ENCODE data around the gene TMCO4.

The TMCO4 gene

DNA sequence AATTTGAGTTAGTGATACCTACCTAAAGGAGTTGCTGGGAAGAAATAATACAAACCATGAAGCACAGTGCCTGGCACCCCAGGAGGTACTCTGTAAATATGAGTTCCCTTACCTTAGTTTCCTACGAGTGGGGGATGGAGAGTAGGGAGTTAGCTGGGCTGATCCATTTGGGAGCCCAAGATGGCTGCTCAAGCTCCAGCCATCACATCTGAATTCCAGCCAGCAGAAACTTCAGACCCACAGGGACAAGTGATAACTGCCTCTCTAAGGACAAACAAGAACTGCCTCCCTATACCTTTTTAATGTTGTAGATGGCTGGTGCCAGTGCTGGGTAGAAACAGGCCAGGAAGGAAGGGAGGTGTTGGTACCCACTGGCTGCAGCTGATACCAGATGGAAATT is 112.3 kb downstream of the TMCO4 start:
- Mint-ChIP-seq H3K36me3 (no peaks in the 10 kb centered on the region), H3K9me3 (no peaks in the 10 kb centered on the region), H3K4me1 (peaks cover 31% of the 10 kb centered on the region), H3K4me3 (no peak overlapping the region), H3K27ac (no peak overlapping the region)
- DNase-seq (ENCODE audit: low spot score in 2 of 2) (no peak), ATAC-seq (no peak)

DNA sequence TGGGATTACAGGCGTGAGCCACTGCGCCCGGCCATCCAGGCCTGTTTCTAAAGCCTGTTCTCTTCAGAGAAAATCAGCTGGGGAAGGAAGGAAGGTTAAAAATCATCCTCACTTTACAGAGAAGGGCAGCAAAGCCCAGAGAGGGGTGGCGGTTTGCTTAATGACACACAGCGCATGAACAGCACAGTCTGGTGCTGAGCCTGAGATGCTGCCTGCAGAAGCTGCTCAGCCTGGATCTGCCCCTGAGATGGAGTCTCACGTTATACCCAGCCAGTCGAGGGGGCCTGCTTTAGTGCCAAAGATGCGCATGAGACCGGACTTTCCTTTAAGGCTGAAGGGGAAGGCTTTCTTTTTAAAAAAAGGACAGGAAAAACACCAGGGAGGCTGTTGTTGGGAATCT is 113.7 kb downstream of the TMCO4 start:
- Mint-ChIP-seq H3K4me1 (peaks cover 31% of the 10 kb centered on the region), H3K4me3 (no peak overlapping the region), H3K36me3 (no peaks in the 10 kb centered on the region), H3K27ac (no peak overlapping the region), H3K9me3 (no peaks in the 10 kb centered on the region)
- DNase-seq (ENCODE audit: low spot score in 2 of 2) (no peak), ATAC-seq (no peak)

DNA sequence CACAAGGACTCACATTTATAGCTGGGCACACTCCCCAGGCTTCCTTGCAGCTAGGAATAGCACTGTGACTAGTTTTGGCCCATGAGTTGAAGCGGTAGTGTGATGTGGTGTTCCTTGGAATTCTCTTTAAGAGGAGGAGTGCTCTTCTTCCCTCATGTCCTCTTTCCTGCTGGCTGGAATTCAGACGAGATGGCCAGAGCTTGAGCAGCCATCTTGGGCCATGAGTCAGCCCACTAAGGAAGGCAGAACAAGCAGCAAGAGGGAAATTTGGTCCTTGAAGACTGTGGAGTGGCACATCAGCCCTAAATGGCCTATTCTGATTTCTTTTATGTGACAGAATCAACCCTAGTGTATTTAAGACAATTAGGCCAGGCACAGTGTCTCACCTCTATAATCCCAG is 115.0 kb downstream of the TMCO4 start:
- no peak overlapping the region for H3K4me3 Mint-ChIP-seq
- H3K4me1 Mint-ChIP-seq: peaks cover 21% of the 10 kb centered on the region
- H3K27ac Mint-ChIP-seq: no peak overlapping the region
- ATAC-seq: no peak
- H3K36me3 Mint-ChIP-seq: no peaks in the 10 kb centered on the region
- H3K9me3 Mint-ChIP-seq: no peaks in the 10 kb centered on the region
- DNase-seq (ENCODE audit: low spot score in 2 of 2): no peak

DNA sequence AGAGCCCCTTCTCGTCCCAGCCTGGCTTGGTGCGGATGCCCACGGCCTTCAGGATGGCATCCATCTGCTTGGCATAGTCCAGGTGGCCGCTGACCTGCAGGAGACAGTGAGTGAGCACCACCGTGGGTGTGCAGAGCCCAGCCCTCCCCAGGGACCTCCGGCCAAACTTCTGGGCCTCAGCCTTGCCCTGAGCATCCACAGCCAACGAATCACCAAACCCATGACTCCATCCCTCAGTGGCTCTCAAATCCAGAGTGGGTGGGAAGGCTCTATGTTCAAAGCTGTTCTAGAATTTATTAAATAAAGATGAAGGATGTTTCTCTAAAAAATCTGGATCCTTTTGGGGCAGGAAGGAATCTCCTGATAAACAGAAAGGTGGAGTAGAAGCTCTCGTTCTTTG is 116.4 kb downstream of the TMCO4 start:
- H3K4me3 Mint-ChIP-seq: no peak overlapping the region
- DNase-seq (ENCODE audit: low spot score in 2 of 2) (no peak), ATAC-seq (no peak)
- no peak overlapping the region for H3K27ac Mint-ChIP-seq
- H3K9me3 Mint-ChIP-seq: no peaks in the 10 kb centered on the region
- no peaks in the 10 kb centered on the region for H3K36me3 Mint-ChIP-seq
- H3K4me1 Mint-ChIP-seq: peaks cover 9% of the 10 kb centered on the region

DNA sequence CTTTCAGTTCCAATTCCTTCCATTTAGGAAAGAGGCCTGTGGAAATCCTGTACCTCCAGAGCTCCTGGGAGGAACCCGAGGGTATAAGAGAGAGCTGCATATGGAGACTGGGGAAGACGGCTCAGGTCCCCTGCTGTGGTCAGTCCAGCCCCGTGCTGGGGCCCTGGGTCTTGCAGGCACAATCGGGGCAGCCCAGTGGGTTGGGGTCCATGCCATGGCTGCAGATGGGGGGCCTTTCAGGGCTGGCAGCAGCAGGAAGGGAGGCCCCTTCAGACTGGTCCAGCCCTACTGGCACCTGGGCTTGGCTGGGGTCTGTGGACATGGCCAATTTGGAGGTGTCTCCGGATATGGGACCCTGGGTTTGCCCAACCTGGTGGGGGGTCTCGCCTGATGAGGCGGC is 116.8 kb downstream of the TMCO4 start:
- Mint-ChIP-seq H3K4me1 (peaks cover 5% of the 10 kb centered on the region), H3K27ac (no peak overlapping the region), H3K9me3 (no peaks in the 10 kb centered on the region), H3K4me3 (no peak overlapping the region), H3K36me3 (no peaks in the 10 kb centered on the region)
- ATAC-seq (no peak), DNase-seq (ENCODE audit: low spot score in 2 of 2) (no peak)

DNA sequence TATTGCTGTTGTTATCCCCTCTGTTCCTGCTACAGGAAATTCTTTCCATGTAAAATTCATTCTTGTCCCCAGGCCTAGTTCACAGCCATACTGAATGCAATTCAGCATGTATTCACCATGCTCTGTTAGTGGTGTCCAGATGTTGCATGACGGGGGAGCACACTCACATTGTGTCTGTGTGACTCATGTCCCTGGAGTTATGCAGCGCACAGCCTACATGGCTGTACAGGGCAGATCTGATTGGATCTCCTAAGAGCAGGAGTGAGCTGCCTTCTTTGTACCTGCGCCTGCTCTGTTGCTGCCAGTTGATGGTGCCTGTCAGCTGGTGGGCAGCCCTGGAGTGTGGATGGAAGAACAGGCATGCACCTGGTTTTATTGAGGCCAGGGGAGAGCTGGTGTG is 117.5 kb downstream of the TMCO4 start:
- no peaks in the 10 kb centered on the region for H3K36me3 Mint-ChIP-seq
- DNase-seq (ENCODE audit: low spot score in 2 of 2): no peak
- H3K4me3 Mint-ChIP-seq: no peak overlapping the region
- ATAC-seq: no peak
- no peak overlapping the region for H3K27ac Mint-ChIP-seq
- H3K4me1 Mint-ChIP-seq: peaks cover under 1% of the 10 kb centered on the region
- no peaks in the 10 kb centered on the region for H3K9me3 Mint-ChIP-seq

DNA sequence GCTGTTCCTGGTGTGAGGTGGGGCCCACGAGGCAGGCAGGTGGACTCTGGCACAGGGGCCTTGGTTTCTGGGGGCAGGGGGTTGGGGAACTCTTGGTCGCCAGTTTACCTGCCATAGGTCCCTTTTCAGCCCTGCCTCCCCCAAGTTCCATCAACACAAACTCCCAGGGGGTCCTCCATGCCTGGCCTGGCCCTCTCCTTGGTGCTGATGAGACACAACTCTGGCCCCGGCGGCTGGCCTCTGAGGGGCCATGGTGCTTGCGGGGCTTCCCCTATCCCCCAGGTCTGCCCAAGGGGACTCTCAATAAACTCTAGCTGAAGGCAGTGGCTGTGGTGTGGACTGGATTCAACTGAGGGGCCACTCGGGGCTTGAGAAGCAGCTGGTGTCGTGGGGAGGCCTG is 119.1 kb downstream of the TMCO4 start:
- ATAC-seq (no peak), DNase-seq (ENCODE audit: low spot score in 2 of 2) (no peak)
- no peaks in the 10 kb centered on the region for H3K36me3 Mint-ChIP-seq
- H3K4me1 Mint-ChIP-seq: no peaks in the 10 kb centered on the region
- no peaks in the 10 kb centered on the region for H3K9me3 Mint-ChIP-seq
- no peak overlapping the region for H3K4me3 Mint-ChIP-seq
- no peak overlapping the region for H3K27ac Mint-ChIP-seq

DNA sequence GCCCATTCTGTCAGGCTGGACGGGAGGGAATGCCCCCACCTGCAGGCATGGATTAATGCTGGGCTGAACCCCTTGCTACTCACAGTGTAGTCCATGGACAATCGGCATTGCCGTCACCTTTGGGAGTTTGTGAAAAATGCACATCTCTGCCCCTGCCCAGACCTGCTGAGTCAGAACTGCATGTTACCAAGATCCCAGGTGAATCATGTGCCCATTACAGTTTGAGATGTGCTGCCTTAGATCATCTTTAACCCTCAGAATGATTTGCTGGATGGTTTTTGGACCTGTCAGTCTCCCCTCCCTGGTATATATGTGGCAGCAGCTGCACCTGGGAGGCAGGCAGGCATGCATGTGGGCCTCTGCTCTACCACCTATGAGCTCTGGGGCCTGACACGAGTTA is 120.0 kb downstream of the TMCO4 start:
- Mint-ChIP-seq H3K4me3 (no peak overlapping the region), H3K27ac (no peak overlapping the region), H3K9me3 (no peaks in the 10 kb centered on the region), H3K36me3 (no peaks in the 10 kb centered on the region), H3K4me1 (no peaks in the 10 kb centered on the region)
- no peak for DNase-seq (ENCODE audit: low spot score in 2 of 2)
- no peak for ATAC-seq

DNA sequence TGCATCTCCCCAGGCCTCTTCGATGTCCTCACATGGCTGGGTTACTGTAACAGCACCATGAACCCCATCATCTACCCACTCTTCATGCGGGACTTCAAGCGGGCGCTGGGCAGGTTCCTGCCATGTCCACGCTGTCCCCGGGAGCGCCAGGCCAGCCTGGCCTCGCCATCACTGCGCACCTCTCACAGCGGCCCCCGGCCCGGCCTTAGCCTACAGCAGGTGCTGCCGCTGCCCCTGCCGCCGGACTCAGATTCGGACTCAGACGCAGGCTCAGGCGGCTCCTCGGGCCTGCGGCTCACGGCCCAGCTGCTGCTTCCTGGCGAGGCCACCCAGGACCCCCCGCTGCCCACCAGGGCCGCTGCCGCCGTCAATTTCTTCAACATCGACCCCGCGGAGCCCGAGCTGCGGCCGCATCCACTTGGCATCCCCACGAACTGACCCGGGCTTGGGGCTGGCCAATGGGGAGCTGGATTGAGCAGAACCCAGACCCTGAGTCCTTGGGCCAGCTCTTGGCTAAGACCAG is 120.7 kb downstream of the TMCO4 start:
- no peaks in the 10 kb centered on the region for H3K36me3 Mint-ChIP-seq
- no peaks in the 10 kb centered on the region for H3K9me3 Mint-ChIP-seq
- H3K4me1 Mint-ChIP-seq: no peaks in the 10 kb centered on the region
- no peak for DNase-seq (ENCODE audit: low spot score in 2 of 2)
- no peak for ATAC-seq
- H3K27ac Mint-ChIP-seq: no peak overlapping the region
- no peak overlapping the region for H3K4me3 Mint-ChIP-seq

DNA sequence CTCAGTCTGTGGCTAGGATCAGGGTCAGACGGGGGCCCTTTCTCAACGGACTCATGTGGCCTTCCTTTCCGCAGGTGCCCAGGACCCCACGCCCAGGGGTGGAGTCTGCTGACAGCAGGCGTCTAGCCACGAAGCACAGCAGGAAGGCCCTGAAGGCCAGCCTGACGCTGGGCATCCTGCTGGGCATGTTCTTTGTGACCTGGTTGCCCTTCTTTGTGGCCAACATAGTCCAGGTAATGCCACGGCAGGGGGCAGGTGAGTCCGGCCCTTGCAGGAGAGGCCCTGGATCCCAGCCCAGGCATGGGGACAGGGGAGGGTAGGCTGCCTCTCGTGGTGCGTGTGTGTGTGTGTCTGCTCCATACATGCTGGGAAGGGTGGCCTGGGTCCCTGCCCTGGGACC is 121.2 kb downstream of the TMCO4 start:
- no peak overlapping the region for H3K4me3 Mint-ChIP-seq

DNA sequence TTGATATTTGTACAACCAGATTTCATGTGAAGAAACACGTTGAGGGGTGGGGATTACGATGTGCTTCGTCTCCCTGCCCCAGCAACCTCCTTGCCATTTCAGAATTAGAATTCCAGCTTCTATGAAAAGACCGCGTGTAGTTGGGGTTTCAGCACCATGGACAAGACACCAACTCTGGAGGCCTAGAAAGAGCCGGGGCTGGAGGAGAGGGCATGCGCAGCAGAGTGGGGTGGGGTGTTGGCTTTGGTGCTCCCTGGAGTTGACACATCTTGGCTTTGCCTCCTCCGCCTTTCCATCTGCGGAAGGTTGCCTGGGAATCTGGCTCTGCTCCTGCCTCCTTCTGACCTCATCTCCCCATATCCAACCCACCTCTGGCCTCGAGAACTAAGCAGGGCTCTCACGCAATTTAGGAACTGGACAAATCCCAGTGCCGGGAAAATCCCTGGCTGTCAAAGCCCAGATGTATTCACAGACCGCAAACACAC is 123.2 kb downstream of the TMCO4 start:
- no peak overlapping the region for H3K4me3 Mint-ChIP-seq
- ATAC-seq: no peak

More for the DNA sequence above, 121.2 kb downstream of the TMCO4 start:
- Mint-ChIP-seq H3K4me1 (no peaks in the 10 kb centered on the region), H3K36me3 (no peaks in the 10 kb centered on the region), H3K27ac (no peak overlapping the region), H3K9me3 (no peaks in the 10 kb centered on the region)
- ATAC-seq (no peak), DNase-seq (ENCODE audit: low spot score in 2 of 2) (no peak)

DNA sequence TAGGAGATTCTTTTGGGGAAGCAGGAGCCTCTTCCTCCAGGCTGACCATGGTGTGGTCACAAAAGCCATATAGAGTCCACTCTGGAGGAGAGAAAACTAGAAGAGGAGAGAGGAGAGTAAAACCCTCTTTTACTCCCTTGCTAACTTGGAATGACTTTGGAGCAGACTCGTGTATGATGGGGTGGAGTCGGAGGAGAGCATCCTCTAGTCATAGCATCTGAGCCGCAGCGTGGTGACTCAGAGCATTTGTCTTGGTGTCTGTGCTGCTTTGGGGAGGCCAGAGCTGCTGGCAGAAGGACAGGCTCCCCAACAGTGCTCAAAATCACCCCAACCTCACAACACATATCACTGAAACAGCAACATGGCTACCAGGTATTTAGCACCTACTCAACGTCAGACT is 123.9 kb downstream of the TMCO4 start:
- no peak overlapping the region for H3K27ac Mint-ChIP-seq
- ATAC-seq: no peak
- H3K4me1 Mint-ChIP-seq: no peaks in the 10 kb centered on the region

More for the DNA sequence above, 123.2 kb downstream of the TMCO4 start:
- Mint-ChIP-seq H3K4me1 (no peaks in the 10 kb centered on the region), H3K27ac (no peak overlapping the region), H3K9me3 (no peaks in the 10 kb centered on the region), H3K36me3 (no peaks in the 10 kb centered on the region)
- DNase-seq (ENCODE audit: low spot score in 2 of 2): no peak

DNA sequence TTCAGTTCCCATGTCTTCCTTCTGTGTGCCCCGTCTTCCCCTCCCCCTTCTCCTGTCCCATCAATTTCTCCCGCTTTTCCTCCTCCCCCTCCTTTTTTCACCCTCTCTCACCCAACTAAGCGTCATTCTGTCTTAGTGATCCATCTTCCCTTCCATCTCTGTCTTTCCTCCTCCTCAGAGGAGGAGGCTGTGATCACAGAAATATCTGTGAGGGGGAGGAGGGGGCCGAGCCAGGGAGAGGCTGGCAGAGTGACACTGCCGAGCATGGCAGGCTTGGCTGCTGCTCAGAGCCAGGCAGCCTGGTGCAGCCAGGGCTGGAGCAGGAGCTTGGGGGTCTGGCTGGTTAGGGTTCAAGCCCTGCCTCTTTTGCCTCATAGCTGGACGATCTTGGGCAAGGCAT is 127.5 kb downstream of the TMCO4 start:
- no peak overlapping the region for H3K4me3 Mint-ChIP-seq
- no peak for ATAC-seq
- DNase-seq (ENCODE audit: low spot score in 2 of 2): no peak
- H3K9me3 Mint-ChIP-seq: no peaks in the 10 kb centered on the region
- no peaks in the 10 kb centered on the region for H3K36me3 Mint-ChIP-seq
- H3K4me1 Mint-ChIP-seq: no peaks in the 10 kb centered on the region
- H3K27ac Mint-ChIP-seq: no peak overlapping the region

More for the DNA sequence above, 123.9 kb downstream of the TMCO4 start:
- Mint-ChIP-seq H3K4me3 (no peak overlapping the region), H3K36me3 (no peaks in the 10 kb centered on the region), H3K9me3 (no peaks in the 10 kb centered on the region)
- no peak for DNase-seq (ENCODE audit: low spot score in 2 of 2)

DNA sequence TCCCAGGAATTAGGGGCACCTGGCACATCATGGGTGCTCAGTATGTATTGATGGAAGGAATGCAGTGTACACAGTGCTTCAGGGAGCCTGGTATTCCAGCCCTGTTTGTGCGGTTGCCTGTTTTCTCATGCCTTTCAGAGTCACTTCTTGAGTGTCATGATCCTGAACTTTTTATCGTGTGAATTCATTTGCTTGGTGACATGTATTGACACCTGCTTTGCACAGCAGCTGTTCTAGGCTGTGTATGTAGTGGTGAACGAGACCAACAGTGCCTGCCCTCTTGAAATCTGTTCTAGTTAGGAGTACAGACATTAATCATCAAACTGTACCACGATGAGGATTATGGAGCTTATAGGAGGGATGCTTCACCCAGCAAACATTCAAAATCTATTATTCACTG is 128.9 kb downstream of the TMCO4 start:
- no peak overlapping the region for H3K4me3 Mint-ChIP-seq

DNA sequence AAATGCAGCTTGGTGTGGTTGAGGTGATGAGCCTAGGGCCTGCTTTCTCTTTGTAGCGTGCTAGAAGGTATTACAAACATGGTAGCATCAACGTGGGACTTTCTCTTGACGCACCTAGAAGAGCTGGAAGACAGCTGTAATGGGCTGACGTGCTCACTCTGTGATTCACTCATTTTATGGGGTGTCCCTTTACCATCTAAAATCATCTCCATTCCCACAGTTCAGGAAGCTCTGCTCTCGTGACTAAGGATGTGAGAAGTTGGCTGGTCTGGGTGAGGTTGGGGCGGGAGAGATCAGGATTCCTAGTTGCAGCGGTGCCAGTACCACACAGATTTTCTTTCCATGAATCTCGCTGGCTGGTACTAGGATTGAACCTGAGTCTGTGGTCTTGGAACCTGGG is 130.8 kb downstream of the TMCO4 start:
- ATAC-seq: no peak

More for the DNA sequence above, 128.9 kb downstream of the TMCO4 start:
- ATAC-seq (no peak), DNase-seq (ENCODE audit: low spot score in 2 of 2) (no peak)
- Mint-ChIP-seq H3K9me3 (no peaks in the 10 kb centered on the region), H3K36me3 (no peaks in the 10 kb centered on the region), H3K27ac (no peak overlapping the region), H3K4me1 (peaks cover 5% of the 10 kb centered on the region)

DNA sequence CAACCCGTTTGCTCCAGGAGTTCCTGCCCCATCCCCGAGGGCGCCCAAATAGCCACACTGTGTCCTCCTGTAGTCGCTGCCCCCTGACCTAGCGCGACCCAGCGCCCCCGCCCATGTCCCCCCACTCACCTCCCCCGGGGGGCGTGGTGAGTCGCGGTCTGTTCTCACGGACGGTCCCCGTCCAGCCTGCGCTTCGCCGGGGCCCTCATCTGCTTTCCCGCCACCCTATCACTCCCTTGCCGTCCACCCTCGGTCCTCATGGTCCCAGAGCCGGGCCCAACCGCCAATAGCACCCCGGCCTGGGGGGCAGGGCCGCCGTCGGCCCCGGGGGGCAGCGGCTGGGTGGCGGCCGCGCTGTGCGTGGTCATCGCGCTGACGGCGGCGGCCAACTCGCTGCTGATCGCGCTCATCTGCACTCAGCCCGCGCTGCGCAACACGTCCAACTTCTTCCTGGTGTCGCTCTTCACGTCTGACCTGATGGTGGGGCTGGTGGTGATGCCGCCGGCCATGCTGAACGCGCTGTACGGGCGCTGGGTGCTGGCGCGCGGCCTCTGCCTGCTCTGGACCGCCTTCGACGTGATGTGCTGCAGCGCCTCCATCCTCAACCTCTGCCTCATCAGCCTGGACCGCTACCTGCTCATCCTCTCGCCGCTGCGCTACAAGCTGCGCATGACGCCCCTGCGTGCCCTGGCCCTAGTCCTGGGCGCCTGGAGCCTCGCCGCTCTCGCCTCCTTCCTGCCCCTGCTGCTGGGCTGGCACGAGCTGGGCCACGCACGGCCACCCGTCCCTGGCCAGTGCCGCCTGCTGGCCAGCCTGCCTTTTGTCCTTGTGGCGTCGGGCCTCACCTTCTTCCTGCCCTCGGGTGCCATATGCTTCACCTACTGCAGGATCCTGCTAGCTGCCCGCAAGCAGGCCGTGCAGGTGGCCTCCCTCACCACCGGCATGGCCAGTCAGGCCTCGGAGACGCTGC is 133.9 kb downstream of the TMCO4 start:
- H3K27ac Mint-ChIP-seq: no peak overlapping the region
- H3K4me1 Mint-ChIP-seq: peaks cover 12% of the 10 kb centered on the region
- ATAC-seq (no peak), DNase-seq (ENCODE audit: low spot score in 2 of 2) (no peak)
- no peaks in the 10 kb centered on the region for H3K9me3 Mint-ChIP-seq
- peak overlapping the region; percentile 64 for H3K4me3 Mint-ChIP-seq
- no peaks in the 10 kb centered on the region for H3K36me3 Mint-ChIP-seq

More for the DNA sequence above, 130.8 kb downstream of the TMCO4 start:
- Mint-ChIP-seq H3K9me3 (no peaks in the 10 kb centered on the region), H3K4me3 (no peak overlapping the region), H3K36me3 (no peaks in the 10 kb centered on the region), H3K4me1 (peaks cover 12% of the 10 kb centered on the region), H3K27ac (no peak overlapping the region)
- DNase-seq (ENCODE audit: low spot score in 2 of 2): no peak

Data from stimulated activated effector memory CD8-positive, alpha-beta T cell treated with anti-CD3 and anti-CD28 coated beads, Interleukin-12 subunit alpha, Interleukin-12 subunit beta, amount 100 ng/mL, for 72 hours (primary cell).